ENCODE measurements around the gene ALG14. TPM values are rescaled to one million over a fixed set of nuclear protein-coding genes. Genes with fewer than 3 reads are reported as not detected.

ALG14 gene
- polyA plus RNA-seq, 1 of the 3 experiments (the other 2 are of a cell fraction) = 2.5 TPM

- Histone ChIP-seq H3K9me2 (no peaks in the 10 kb centered on the region), H3K36me3 (replicated peaks in 1 of 2; ENCODE audit: control insufficient read depth in 1 of 2, insufficient read depth in 2 of 2, low read length in 1 of 2) (no peaks in the 10 kb centered on the region), H3K27me3 (ENCODE audit: insufficient read depth) (no peaks in the 10 kb centered on the region; the same call in 1 of the 2 replicates), H2AFZ (ENCODE audit: low read depth) (peak overlapping the region; percentile 92), H3K79me2 (ENCODE audit: insufficient read depth) (no peaks in the 10 kb centered on the region), H3K9ac (no peak overlapping the region), H3K4me1 (ENCODE audit: control insufficient read depth in 1 of 2, insufficient read depth in 2 of 2, low read depth in 1 of 2, low read length in 1 of 2) (peaks cover 0 to 7% of the 10 kb centered on the region in 2 experiments; a peak in 2 of 4 replicates), H3K27ac (ENCODE audit: low read depth in 2 of 2, low read length in 1 of 2) (no peak overlapping the region), H3K4me2 (peak overlapping the region; percentile 82), H3K9me3 (no peaks in the 10 kb centered on the region), H3F3A (replicated peaks; ENCODE audit: insufficient read depth) (peaks cover 5% of the 10 kb centered on the region), H3K4me3 (ENCODE audit: low read depth in 2 of 2, low read length in 1 of 2) (peak overlapping the region; percentile 69 to 77), H4K20me1 (ENCODE audit: insufficient read depth) (no peaks in the 10 kb centered on the region)
- ChIA-PET POLR2A (interaction anchor here (1.0 to 1.6 kb wide), 3 partner anchors 45 to 116 kb away, joined by 3 to 9 read pairs (median 4); partner anchors contain the start of genes ALG14 and RWDD3), CTCF (interaction anchor here (1.2 to 2.6 kb wide), 10 partner anchors 11 to 264 kb away, joined by 3 to 30 read pairs (median 4); partner anchors contain the start of gene RWDD3)
- 33% methylated on average over 10 of the region's 10 CpGs for WGBS (ENCODE audit: low lambda C conversion rate)
- TF ChIP-seq TCF12 (IDR thresholded peaks at IDR 0.05) = no peak
- TF ChIP-seq, protein P1, sequence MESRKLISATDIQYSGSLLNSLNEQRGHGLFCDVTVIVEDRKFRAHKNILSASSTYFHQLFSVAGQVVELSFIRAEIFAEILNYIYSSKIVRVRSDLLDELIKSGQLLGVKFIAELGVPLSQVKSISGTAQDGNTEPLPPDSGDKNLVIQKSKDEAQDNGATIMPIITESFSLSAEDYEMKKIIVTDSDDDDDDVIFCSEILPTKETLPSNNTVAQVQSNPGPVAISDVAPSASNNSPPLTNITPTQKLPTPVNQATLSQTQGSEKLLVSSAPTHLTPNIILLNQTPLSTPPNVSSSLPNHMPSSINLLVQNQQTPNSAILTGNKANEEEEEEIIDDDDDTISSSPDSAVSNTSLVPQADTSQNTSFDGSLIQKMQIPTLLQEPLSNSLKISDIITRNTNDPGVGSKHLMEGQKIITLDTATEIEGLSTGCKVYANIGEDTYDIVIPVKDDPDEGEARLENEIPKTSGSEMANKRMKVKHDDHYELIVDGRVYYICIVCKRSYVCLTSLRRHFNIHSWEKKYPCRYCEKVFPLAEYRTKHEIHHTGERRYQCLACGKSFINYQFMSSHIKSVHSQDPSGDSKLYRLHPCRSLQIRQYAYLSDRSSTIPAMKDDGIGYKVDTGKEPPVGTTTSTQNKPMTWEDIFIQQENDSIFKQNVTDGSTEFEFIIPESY (IDR thresholded peaks at IDR 0.05; ENCODE audit: borderline replicate concordance, low read depth) = no peak
- no peak for TF ChIP-seq MEF2A (IDR thresholded peaks at IDR 0.05; ENCODE audit: borderline replicate concordance, low read depth)
- no peak for TF ChIP-seq POLR2AphosphoS5 (IDR thresholded peaks at IDR 0.05; ENCODE audit: low read depth, low read length)
- no peak for TF ChIP-seq TEAD4 (IDR thresholded peaks at IDR 0.05; ENCODE audit: borderline replicate concordance, insufficient read depth)
- no peak for TF ChIP-seq RFX5 (IDR thresholded peaks at IDR 0.05; ENCODE audit: low read length)
- TF ChIP-seq IRF3 (IDR thresholded peaks at IDR 0.05; ENCODE audit: low read depth, low read length) = no peak
- no peak for TF ChIP-seq GABPA (IDR thresholded peaks at IDR 0.05; ENCODE audit: low read depth)
- TF ChIP-seq, protein P2, sequence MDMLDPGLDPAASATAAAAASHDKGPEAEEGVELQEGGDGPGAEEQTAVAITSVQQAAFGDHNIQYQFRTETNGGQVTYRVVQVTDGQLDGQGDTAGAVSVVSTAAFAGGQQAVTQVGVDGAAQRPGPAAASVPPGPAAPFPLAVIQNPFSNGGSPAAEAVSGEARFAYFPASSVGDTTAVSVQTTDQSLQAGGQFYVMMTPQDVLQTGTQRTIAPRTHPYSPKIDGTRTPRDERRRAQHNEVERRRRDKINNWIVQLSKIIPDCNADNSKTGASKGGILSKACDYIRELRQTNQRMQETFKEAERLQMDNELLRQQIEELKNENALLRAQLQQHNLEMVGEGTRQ (IDR thresholded peaks at IDR 0.05; ENCODE audit: borderline replicate concordance, low read depth, low read length) = no peak
- TF ChIP-seq NFIC (IDR thresholded peaks at IDR 0.05; ENCODE audit: borderline replicate concordance) = no peak
- no peak for DNase-seq
Measured at GRCh38 chr1:95118067-95118499, 45.3 kb upstream of the ALG14 start.

Measured in SK-N-SH (cell line).